Left renal cortex interstitium (tissue), 4 donors: ENCODE data around the gene NUDT4B. TPM values are rescaled to one million over a fixed set of nuclear protein-coding genes. Genes with fewer than 3 reads are reported as not detected.
"Not testable (repeated sequence)": the region's sequence is repeated elsewhere in the genome, so short reads cannot be mapped to it uniquely, and the experiment has no call there.

Experiments
- DNase-seq, 4 donors: peaks; one replicate each; pipeline ENCODE4 v3.0.0-alpha.2; 2013; ENCODE audit warnings: low read depth in 4 of 4, low spot score in 2 of 4, missing footprints in 1 of 4
- polyA plus RNA-seq, 4 donors: library from polyadenylated mRNA; unstranded; fragments of 120-200 nt; gene quantifications; one replicate each; pipeline ENCODE4 v1.2.1, GENCODE V29; 2013; ENCODE audit not compliant: insufficient read length in 4 of 4

NUDT4B gene
- polyA plus RNA-seq, 4 donors, result 0.49 to 3.5 (median 1.1) TPM

GRCh38 chr1:148734311-148734662 lies 14.3 kb upstream of the NUDT4B start:
- DNase-seq, result not testable (repeated sequence)

- not testable (repeated sequence) for DNase-seq
Observed at GRCh38 chr1:148735538-148735937, 13.0 kb upstream of the NUDT4B start.

- DNase-seq, result not testable (repeated sequence)
Observed at GRCh38 chr1:148738667-148739066, 9.9 kb upstream of the NUDT4B start.

GRCh38 chr1:148743200-148743599 lies 5.4 kb upstream of the NUDT4B start:
- DNase-seq, result not testable (repeated sequence)

GRCh38 chr1:148743726-148744720 lies 4.6 kb upstream of the NUDT4B start:
- not testable (repeated sequence) for DNase-seq

GRCh38 chr1:148749335-148749681 lies 734 bp downstream of the NUDT4B start:
- not testable (repeated sequence) for DNase-seq

- DNase-seq, result not testable (repeated sequence)
Observed at GRCh38 chr1:148756231-148756630, 7.7 kb downstream of the NUDT4B start.

- not testable (repeated sequence) for DNase-seq
Observed at GRCh38 chr1:148757446-148757845, 8.9 kb downstream of the NUDT4B start.

GRCh38 chr1:148758412-148758811 lies 9.8 kb downstream of the NUDT4B start:
- not testable (repeated sequence) for DNase-seq

GRCh38 chr1:148758925-148759324 lies 10.4 kb downstream of the NUDT4B start:
- not testable (repeated sequence) for DNase-seq

GRCh38 chr1:148759749-148760148 lies 11.2 kb downstream of the NUDT4B start:
- DNase-seq, result not testable (repeated sequence)

GRCh38 chr1:148760206-148760605 lies 11.6 kb downstream of the NUDT4B start:
- DNase-seq, result not testable (repeated sequence)

GRCh38 chr1:148761360-148761759 lies 12.8 kb downstream of the NUDT4B start:
- DNase-seq, result not testable (repeated sequence)

GRCh38 chr1:148765238-148766019 lies 16.9 kb downstream of the NUDT4B start:
- DNase-seq, result not testable (repeated sequence)

- not testable (repeated sequence) for DNase-seq
Observed at GRCh38 chr1:148768541-148768940, 20.0 kb downstream of the NUDT4B start.

- DNase-seq, result not testable (repeated sequence)
Observed at GRCh38 chr1:148769495-148769894, 20.9 kb downstream of the NUDT4B start.

- not testable (repeated sequence) for DNase-seq
Observed at GRCh38 chr1:148773690-148774089, 25.1 kb downstream of the NUDT4B start.

- not testable (repeated sequence) for DNase-seq
Observed at GRCh38 chr1:148774102-148774501, 25.5 kb downstream of the NUDT4B start.

GRCh38 chr1:148775263-148775662 lies 26.7 kb downstream of the NUDT4B start:
- not testable (repeated sequence) for DNase-seq

GRCh38 chr1:148777649-148778048 lies 29.1 kb downstream of the NUDT4B start:
- not testable (repeated sequence) for DNase-seq

GRCh38 chr1:148780404-148780803 lies 31.8 kb downstream of the NUDT4B start:
- DNase-seq, result not testable (repeated sequence)
